SH-SY5Y (cell line): ENCODE measurements around the gene ATP5MC2.

Source experiments
- GATA2 ChIP-seq: IDR thresholded peaks from 2 replicates; pipeline ENCODE4 v1.6.1; 2011; ENCODE audit warnings: mild to moderate bottlenecking, low read depth, low read length
- GATA3 ChIP-seq: IDR thresholded peaks from 2 replicates; pipeline ENCODE4 v1.6.1; 2011; ENCODE audit warnings: low read depth, mild to moderate bottlenecking, low read length, moderate library complexity

DNA sequence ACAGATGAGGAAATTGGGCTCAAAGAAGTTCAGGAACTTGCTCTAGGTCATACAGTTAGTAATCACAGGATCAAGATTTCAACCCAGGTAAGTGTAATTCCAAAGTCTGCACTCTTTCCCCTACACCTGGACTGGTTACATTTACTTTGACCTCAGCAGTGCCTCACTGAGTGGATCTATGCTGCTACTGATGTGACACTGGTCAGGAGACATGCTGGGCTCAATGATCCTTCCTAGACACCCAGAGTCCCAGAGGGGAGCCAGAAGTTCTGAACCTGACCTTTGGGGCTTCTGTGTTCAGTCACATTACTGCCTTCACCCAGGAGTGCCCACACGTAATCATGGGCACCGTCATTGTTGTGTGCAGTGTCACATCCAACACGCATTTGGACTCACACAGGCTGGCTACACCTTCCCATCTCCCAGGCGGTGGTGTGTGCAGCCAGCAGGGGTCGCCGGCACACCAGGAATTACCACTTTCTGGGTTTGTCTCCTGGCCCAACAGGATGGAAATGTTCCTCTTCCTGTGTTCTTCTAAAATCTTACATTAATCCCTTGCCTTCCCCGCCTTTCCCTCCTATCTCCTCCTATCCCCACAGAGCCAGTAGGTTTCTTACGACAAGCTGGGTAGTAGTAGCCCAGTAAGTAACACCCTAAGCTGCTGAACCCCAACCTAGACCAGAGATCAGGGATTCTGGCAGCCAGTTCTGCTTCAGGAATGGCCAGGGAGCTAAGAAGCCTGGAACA lies 25.8 kb upstream of the ATP5MC2 start:
- TF ChIP-seq GATA3 (no peak), GATA2 (no peak)
